DMS153 treated with DMSO at 0.1 percent for 48 hours (cell line): ENCODE measurements around the gene SSPN.

Experiments used
- DNase-seq: peaks from one replicate; lab custom pipeline; 2025; ENCODE audit not compliant: unreplicated experiment; lab: John Stamatoyannopoulos, UW

SSPN gene

GRCh38 chr12:26195250-26195640 lies at the start of gene SSPN:
Gene SSPN (plus strand): TSS chr12:26195573. CDS start chr12:26195673, 100 bp downstream.
- DNase-seq = peak; percentile 18

- DNase-seq = no peak
These were observed 47.1 kb upstream of the SSPN start for GRCh38 chr12:26148291-26148690.

GRCh38 chr12:26149968-26150500 lies 45.3 kb upstream of the SSPN start:
- no peak for DNase-seq

GRCh38 chr12:26150736-26151450 lies 44.5 kb upstream of the SSPN start:
- no peak for DNase-seq

GRCh38 chr12:26152507-26153102 lies 42.8 kb upstream of the SSPN start:
- DNase-seq = no peak

GRCh38 chr12:26153421-26154154 lies 41.8 kb upstream of the SSPN start:
- no peak for DNase-seq

- no peak for DNase-seq
These were observed 39.0 kb upstream of the SSPN start for GRCh38 chr12:26156201-26156871.

- DNase-seq = no peak
These were observed 38.4 kb upstream of the SSPN start for GRCh38 chr12:26157001-26157400.

- no peak for DNase-seq
These were observed 37.2 kb upstream of the SSPN start for GRCh38 chr12:26158078-26158764.

- no peak for DNase-seq
These were observed 33.2 kb upstream of the SSPN start for GRCh38 chr12:26162174-26162573.

GRCh38 chr12:26162905-26163304 lies 32.5 kb upstream of the SSPN start:
- DNase-seq = no peak

- no peak for DNase-seq
These were observed 31.3 kb upstream of the SSPN start for GRCh38 chr12:26164118-26164517.

GRCh38 chr12:26172013-26172412 lies 23.4 kb upstream of the SSPN start:
- no peak for DNase-seq

GRCh38 chr12:26172539-26172938 lies 22.8 kb upstream of the SSPN start:
- DNase-seq = no peak

GRCh38 chr12:26172946-26173552 lies 22.3 kb upstream of the SSPN start:
- no peak for DNase-seq

GRCh38 chr12:26176725-26177124 lies 18.6 kb upstream of the SSPN start:
- no peak for DNase-seq

- no peak for DNase-seq
These were observed 18.1 kb upstream of the SSPN start for GRCh38 chr12:26177283-26177682.

- peak; percentile 61 for DNase-seq
These were observed 15.5 kb upstream of the SSPN start for GRCh38 chr12:26179826-26180225.

GRCh38 chr12:26182377-26182776 lies 13.0 kb upstream of the SSPN start:
- DNase-seq = no peak
